CD14-positive monocyte (primary cell): ENCODE results near the gene TPD52L1. TPM values are rescaled to one million over a fixed set of nuclear protein-coding genes. Genes with fewer than 3 reads are reported as not detected.
A peak's percentile ranks its signal among the peaks of the same experiment; 100 is the strongest.

Experiments
- DNase-seq, 3 donors: peaks; one replicate each; pipeline ENCODE4 v3.0.0-alpha.2; 2011 to 2022
- H2AFZ ChIP-seq: 2 replicates; pipeline ENCODE4 v1.6.0; 2012; ENCODE audit warnings: mild to moderate bottlenecking, low read depth, low read length, inconsistent platforms; ENCODE audit not compliant: insufficient read depth, poor library complexity, severe bottlenecking
- H3K27ac ChIP-seq, 2 donors: 1 replicate in 1 of 2; 2 replicates in 1 of 2; pipeline ENCODE4 v1.5.1; 2012 to 2013; ENCODE audit warnings: low read length in 2 of 2, control low read depth in 1 of 2, inconsistent platforms in 1 of 2, low read depth in 1 of 2, mild to moderate bottlenecking in 1 of 2
- H3K27me3 ChIP-seq, 2 donors: one replicate each; pipeline versions ENCODE4 v1.6.0 to v1.6.1; 2011 to 2013; ENCODE audit warnings: low read length in 2 of 2; ENCODE audit not compliant: control insufficient read depth in 2 of 2, insufficient read depth in 2 of 2
- H3K36me3 ChIP-seq, 2 donors: replicated peaks in 1 of 2; 1 replicate in 1 of 2; 2 replicates in 1 of 2; pipeline versions ENCODE4 v1.5.1 to v1.6.1; 2012 to 2013; ENCODE audit warnings: low read length in 2 of 2, control low read depth in 1 of 2, inconsistent platforms in 1 of 2, mild to moderate bottlenecking in 1 of 2; ENCODE audit not compliant: insufficient read depth in 2 of 2, control insufficient read depth in 1 of 2
- H3K4me1 ChIP-seq, 2 donors: 1 replicate in 1 of 2; 2 replicates in 1 of 2; pipeline versions ENCODE4 v1.5.1 to v1.6.1; 2012 to 2013; ENCODE audit warnings: low read length in 2 of 2, control low read depth in 1 of 2, inconsistent platforms in 1 of 2, mild to moderate bottlenecking in 1 of 2, moderate library complexity in 1 of 2; ENCODE audit not compliant: insufficient read depth in 2 of 2, control insufficient read depth in 1 of 2
- H3K4me2 ChIP-seq: replicated peaks from 2 replicates; pipeline ENCODE3; 2012; ENCODE audit warnings: low read length, moderate library complexity, mild to moderate bottlenecking; ENCODE audit not compliant: poor library complexity, severe bottlenecking; ENCODE audit errors: extremely low read depth
- H3K4me3 ChIP-seq, 3 experiments: fragments of 200-600 bp in 1 of 3; sonication (generic) in 1 of 3; replicated peaks in 1 of 3; 1 replicate in 2 of 3; 2 replicates in 1 of 3; pipeline ENCODE4 v1.5.1; 2011 to 2013; ENCODE audit warnings: low read length in 3 of 3, mild to moderate bottlenecking in 3 of 3, control low read depth in 2 of 3, low read depth in 2 of 3, inconsistent platforms in 1 of 3, moderate library complexity in 1 of 3
- H3K79me2 ChIP-seq: 2 replicates; pipeline ENCODE4 v1.6.0; 2012; ENCODE audit warnings: mild to moderate bottlenecking, control low read depth, inconsistent platforms, low read length, moderate library complexity; ENCODE audit not compliant: insufficient read depth
- H3K9ac ChIP-seq: 2 replicates; pipeline ENCODE4 v1.6.0; 2017; ENCODE audit warnings: low read length, mild to moderate bottlenecking; ENCODE audit not compliant: insufficient read depth, poor library complexity, severe bottlenecking
- H3K9me3 ChIP-seq, 2 donors: replicated peaks in 1 of 2; 1 replicate in 1 of 2; 2 replicates in 1 of 2; pipeline versions ENCODE4 v1.5.1 to v1.6.1; 2012 to 2013; ENCODE audit warnings: low read length in 2 of 2, control low read depth in 1 of 2; ENCODE audit not compliant: control insufficient read depth in 1 of 2, insufficient read depth in 1 of 2
- H4K20me1 ChIP-seq: 2 replicates; pipeline ENCODE4 v1.6.0; 2012; ENCODE audit warnings: mild to moderate bottlenecking, low read length, control low read depth, moderate library complexity; ENCODE audit not compliant: insufficient read depth
- H3K27ac Mint-ChIP-seq, 7 donors: one replicate each; pipeline ENCODE4 v1.8.0; 2020; ENCODE audit warnings: mild to moderate bottlenecking in 7 of 7, mixed read lengths in 7 of 7, moderate library complexity in 6 of 7, inconsistent platforms in 2 of 7
- H3K27me3 Mint-ChIP-seq, 3 donors: one replicate each; pipeline ENCODE4 v1.8.0; 2021 to 2022; ENCODE audit warnings: low read depth in 3 of 3, mild to moderate bottlenecking in 3 of 3, mixed read lengths in 3 of 3, moderate library complexity in 3 of 3, inconsistent platforms in 1 of 3
- H3K36me3 Mint-ChIP-seq, 2 donors: one replicate each; pipeline ENCODE4 v1.8.0; 2020; ENCODE audit warnings: mixed read lengths in 2 of 2, inconsistent platforms in 1 of 2, mild to moderate bottlenecking in 1 of 2
- H3K4me1 Mint-ChIP-seq: one replicate; pipeline ENCODE4 v1.8.0; 2020; ENCODE audit warnings: mild to moderate bottlenecking, mixed read lengths
- H3K4me3 Mint-ChIP-seq, 2 donors: one replicate each; pipeline ENCODE4 v1.8.0; 2020; ENCODE audit warnings: mild to moderate bottlenecking in 2 of 2, mixed read lengths in 2 of 2, moderate library complexity in 1 of 2
- H3K9me3 Mint-ChIP-seq, 7 donors: one replicate each; pipeline ENCODE4 v1.8.0; 2020 to 2022; ENCODE audit warnings: mixed read lengths in 7 of 7, mild to moderate bottlenecking in 6 of 7, moderate library complexity in 6 of 7, inconsistent platforms in 2 of 7
- CTCF ChIP-seq: fragments of 200-600 bp; IDR thresholded peaks from one replicate; pipeline ENCODE4 v1.8.0; 2022; ENCODE audit warnings: antibody characterized with exemption, mild to moderate bottlenecking
- WGBS: methylation state at CpG from one replicate; pipeline ENCODE4 v1.1.5; 2013; ENCODE audit warnings: missing lambda C conversion rate; ENCODE audit not compliant: insufficient coverage; 5-methylcytosine and 5-hydroxymethylcytosine counted together
- intact Hi-C, 2 donors: fragments of 100-400 bp; cut with micrococcal nuclease; formaldehyde crosslinking; loops; one replicate each; pipeline versions ENCODE4 v1.15.0 to v1.15.1; 2023
- polyA plus RNA-seq, 3 donors: library from polyadenylated mRNA; depleted of rRNA in 1 of 3; unstranded in 2 of 3; stranded (reverse) in 1 of 3; fragments of 300-500 nt in 2 of 3; fragments of >200 nt in 1 of 3; fragmentation: Illumina TruSeq in 2 of 3; gene quantifications; 1 replicate in 2 of 3; 2 replicates in 1 of 3; pipeline ENCODE4 v1.2.3, GENCODE V29; 2012 to 2021

The TPD52L1 gene
- polyA plus RNA-seq, 3 donors = not detected

- Mint-ChIP-seq H3K4me1 (peaks cover 3% of the 10 kb centered on the region), H3K27me3 (peaks cover 11 to 19% (median 14%) of the 10 kb centered on the region in 3 donors), H3K9me3 (no peaks in the 10 kb centered on the region), H3K36me3 (no peaks in the 10 kb centered on the region), H3K4me3 (peak overlapping the region in 1 of 2 donors; percentile 5), H3K27ac (no peak overlapping the region)
- intact Hi-C loops = loop anchor here (5.0 to 10.0 kb wide), 3 partner anchors 440 to 672 kb away; partner anchors contain the start of gene TRMT11 (in 1 of the 2)
- no peak overlapping the region for H2AFZ ChIP-seq
- H3K9ac ChIP-seq = no peak overlapping the region
- no peak overlapping the region for H3K4me2 ChIP-seq
- H3K9me3 ChIP-seq = no peaks in the 10 kb centered on the region
- no peaks in the 10 kb centered on the region for H3K79me2 ChIP-seq
- no peak overlapping the region for H3K27ac ChIP-seq
- no peaks in the 10 kb centered on the region for H3K4me1 ChIP-seq
- H4K20me1 ChIP-seq = no peaks in the 10 kb centered on the region
- no peak for DNase-seq
- peaks cover 17 to 26% of the 10 kb centered on the region in 2 donors for H3K27me3 ChIP-seq
- WGBS = no CpG with 5 or more reads among the region's 2 CpGs
- no peaks in the 10 kb centered on the region for H3K36me3 ChIP-seq
- H3K4me3 ChIP-seq = no peak overlapping the region
- no peak for TF ChIP-seq CTCF
Measured at GRCh38 chr6:125312478-125312877, 158.9 kb downstream of the TPD52L1 start.

GRCh38 chr6:125312950-125313349 is 159.4 kb downstream of the TPD52L1 start:
- Histone ChIP-seq H3K79me2 (no peaks in the 10 kb centered on the region), H4K20me1 (no peaks in the 10 kb centered on the region), H3K27me3 (peaks cover 13 to 26% of the 10 kb centered on the region in 2 donors), H3K27ac (no peak overlapping the region), H3K4me3 (no peak overlapping the region), H3K9ac (no peak overlapping the region), H2AFZ (no peak overlapping the region), H3K4me2 (no peak overlapping the region), H3K4me1 (no peaks in the 10 kb centered on the region), H3K9me3 (no peaks in the 10 kb centered on the region), H3K36me3 (no peaks in the 10 kb centered on the region)
- Mint-ChIP-seq H3K27me3 (peaks cover 11 to 21% (median 14%) of the 10 kb centered on the region in 3 donors), H3K27ac (no peak overlapping the region), H3K9me3 (no peaks in the 10 kb centered on the region), H3K4me3 (no peak overlapping the region), H3K36me3 (no peaks in the 10 kb centered on the region), H3K4me1 (peaks cover 3% of the 10 kb centered on the region)
- no peak for TF ChIP-seq CTCF
- intact Hi-C loops = loop anchor here (5.0 to 10.0 kb wide), 3 partner anchors 439 to 672 kb away; partner anchors contain the start of gene TRMT11 (in 1 of the 2)
- DNase-seq = no peak
- no CpG with 5 or more reads among the region's 4 CpGs for WGBS

Other genes starting within 250 kb of the TPD52L1 start
- 10 to 100 TPM in 1 of 3 donors, 1 to 10 TPM in 2; 2.2 to 11.6 (median 3.3) TPM for gene RNF217, start 191.3 kb upstream of the TPD52L1 start, polyA plus RNA-seq
- 10 to 100 TPM; 24.4 to 59.9 (median 42.6) TPM for gene HDDC2, start 148.2 kb downstream of the TPD52L1 start, polyA plus RNA-seq